Heart left ventricle (tissue), 16 donors: ENCODE data around the gene CD164. TPM values are rescaled to one million over a fixed set of nuclear protein-coding genes. Genes with fewer than 3 reads are reported as not detected.

Experiments used
- ATAC-seq, 4 donors: fragments of 200-7000 bp; cut with Tn5 transposase; one replicate each; pipeline ENCODE4 v1.9.1; 2020 to 2022; ENCODE audit warnings: moderate library complexity in 4 of 4, mild to moderate bottlenecking in 3 of 4, moderate number of reproducible peaks in 1 of 4
- DNase-seq, 5 donors: peaks; one replicate each; pipeline ENCODE4 v3.0.0-alpha.2; 2020
- H3K27ac ChIP-seq, 12 donors: fragments of 200-600 bp; sonication (generic) in 4 of 12; one replicate each; pipeline versions ENCODE4 v1.5.0 to v1.8.0; 2016 to 2022; ENCODE audit warnings: mild to moderate bottlenecking in 2 of 12
- H3K27me3 ChIP-seq, 9 donors: fragments of 200-600 bp; sonication (generic) in 2 of 9; one replicate each; pipeline versions ENCODE4 v1.5.1 to v1.8.0; 2016 to 2022; ENCODE audit warnings: mild to moderate bottlenecking in 3 of 9
- H3K36me3 ChIP-seq, 9 donors: fragments of 200-600 bp; sonication (generic) in 2 of 9; one replicate each; pipeline versions ENCODE4 v1.5.0 to v1.8.0; 2018 to 2022; ENCODE audit warnings: mild to moderate bottlenecking in 2 of 9
- H3K4me1 ChIP-seq, 12 donors: fragments of 200-600 bp; sonication (generic) in 4 of 12; one replicate each; pipeline versions ENCODE4 v1.5.0 to v1.8.0; 2016 to 2022; ENCODE audit warnings: mild to moderate bottlenecking in 3 of 12
- H3K4me3 ChIP-seq, 12 donors: fragments of 200-600 bp; sonication (generic) in 4 of 12; one replicate each; pipeline versions ENCODE4 v1.5.0 to v1.8.0; 2017 to 2022; ENCODE audit warnings: mild to moderate bottlenecking in 9 of 12, moderate library complexity in 4 of 12
- H3K9me3 ChIP-seq, 12 donors: fragments of 200-600 bp; sonication (generic) in 4 of 12; one replicate each; pipeline versions ENCODE4 v1.5.0 to v1.8.0; 2016 to 2022; ENCODE audit warnings: mild to moderate bottlenecking in 1 of 12
- POLR2A ChIP-seq, 2 donors: fragments of 450-650 bp; IDR thresholded peaks; one replicate each; pipeline ENCODE4 v1.6.1; 2017; ENCODE audit warnings: antibody characterized with exemption in 2 of 2, mild to moderate bottlenecking in 2 of 2, moderate library complexity in 2 of 2
- WGBS, 4 donors: extraction: QIAGEN DNeasy Blood & Tissue Kit in 2 of 4; methylation state at CpG; one replicate each; pipeline versions ENCODE4 v1.1.5 to v1.1.7; 2013 to 2018; 5-methylcytosine and 5-hydroxymethylcytosine counted together
- intact Hi-C, 10 donors: fragments of 100-400 bp; cut with DNase I; formaldehyde crosslinking; loops; one replicate each; pipeline versions ENCODE4 v1.11.1 to v1.14.2; 2022
- polyA plus RNA-seq, 2 donors: library from polyadenylated mRNA; stranded (reverse); fragments of 200-250 nt; gene quantifications; one replicate each; pipeline ENCODE4 v1.2.3, GENCODE V29; 2013
- total RNA-seq, 9 donors: library from RNA; depleted of rRNA in 2 of 9; stranded (reverse); fragments of >200 nt in 2 of 9; fragmentation: NEBNext Ultra II Directional in 3 of 9; extraction: Animal tissue kit (Norgen Biotek cat#: 25700) in 3 of 9; gene quantifications; one replicate each; pipeline versions ENCODE4 v1.1.0 to v1.2.4, GENCODE V29; 2016 to 2023
- TF ChIP-seq, protein P1 (sequence below), 12 donors: fragments of 200-600 bp; sonication (generic) in 4 of 12; IDR thresholded peaks; one replicate each; pipeline versions ENCODE4 v1.5.0 to v1.8.0; 2018 to 2022; ENCODE audit warnings: antibody characterized with exemption in 12 of 12, mild to moderate bottlenecking in 5 of 12
- donor health status: ischemic (EF 13 %, LVEDD 7.1; RV severe dilation, severe dysfunction).
- donor health status: healthy with polysubstance abuse.
- donor health status: DM: no; HTN: yes; CAD: no.
- donor health status: DM: no; HTN: no; CAD: no.
- donor health status: ischemic (EF 25% LVEDD 6.9; RV normal size, moderate dysfunction).
- donor health status: ischemic (EF 25% LVEDD 5.7; RV mildly dilated, moderate dysfunction).
- donor health status: healthy.
- donor health status: DM: yes; HTN: yes; CAD: no.
- donor health status: ischemic (EF 35%, LVEDD 5.7; RV mildly dilated, moderate dysfunction).
- donor health status: nonischemic (EF 11% LVEDD 7.7; RV severe dilation, severe dysfunction).
- donor health status: DM: yes; HTN: yes; CAD: no.
- donor health status: PGD.
- donor health status: ischemic (EF 29% LVEDD 5.4; RV normal size, mild dysfunction).
- donor health status: nonischemic (EF 23%, LVEDD 6.1; RV moderate dilation, normal function).

Gene CD164
- total and polyA plus RNA-seq, 11 donors: 77.1 to 213 (median 119) TPM

GRCh38 chr6:109320072-109320471, 62.2 kb downstream of the CD164 start:
- intact Hi-C loops: no loop called here
- H3K27ac ChIP-seq: no peak overlapping the region
- no peak overlapping the region for H3K4me3 ChIP-seq
- H3K4me1 ChIP-seq: peaks cover 0 to 24% (median 0%) of the 10 kb centered on the region in 12 donors
- TF ChIP-seq, protein P1, sequence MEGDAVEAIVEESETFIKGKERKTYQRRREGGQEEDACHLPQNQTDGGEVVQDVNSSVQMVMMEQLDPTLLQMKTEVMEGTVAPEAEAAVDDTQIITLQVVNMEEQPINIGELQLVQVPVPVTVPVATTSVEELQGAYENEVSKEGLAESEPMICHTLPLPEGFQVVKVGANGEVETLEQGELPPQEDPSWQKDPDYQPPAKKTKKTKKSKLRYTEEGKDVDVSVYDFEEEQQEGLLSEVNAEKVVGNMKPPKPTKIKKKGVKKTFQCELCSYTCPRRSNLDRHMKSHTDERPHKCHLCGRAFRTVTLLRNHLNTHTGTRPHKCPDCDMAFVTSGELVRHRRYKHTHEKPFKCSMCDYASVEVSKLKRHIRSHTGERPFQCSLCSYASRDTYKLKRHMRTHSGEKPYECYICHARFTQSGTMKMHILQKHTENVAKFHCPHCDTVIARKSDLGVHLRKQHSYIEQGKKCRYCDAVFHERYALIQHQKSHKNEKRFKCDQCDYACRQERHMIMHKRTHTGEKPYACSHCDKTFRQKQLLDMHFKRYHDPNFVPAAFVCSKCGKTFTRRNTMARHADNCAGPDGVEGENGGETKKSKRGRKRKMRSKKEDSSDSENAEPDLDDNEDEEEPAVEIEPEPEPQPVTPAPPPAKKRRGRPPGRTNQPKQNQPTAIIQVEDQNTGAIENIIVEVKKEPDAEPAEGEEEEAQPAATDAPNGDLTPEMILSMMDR (IDR thresholded peaks at IDR 0.05): no peak
- TF ChIP-seq POLR2A (IDR thresholded peaks at IDR 0.05): no peak
- H3K36me3 ChIP-seq: no peaks in the 10 kb centered on the region
- ATAC-seq (no peak), DNase-seq (no peak)
- no peaks in the 10 kb centered on the region for H3K27me3 ChIP-seq
- WGBS, 4 donors: 78 to 81% (median 80%) methylated on average over 2 of the region's 2 CpGs
- H3K9me3 ChIP-seq: no peaks in the 10 kb centered on the region

DNA sequence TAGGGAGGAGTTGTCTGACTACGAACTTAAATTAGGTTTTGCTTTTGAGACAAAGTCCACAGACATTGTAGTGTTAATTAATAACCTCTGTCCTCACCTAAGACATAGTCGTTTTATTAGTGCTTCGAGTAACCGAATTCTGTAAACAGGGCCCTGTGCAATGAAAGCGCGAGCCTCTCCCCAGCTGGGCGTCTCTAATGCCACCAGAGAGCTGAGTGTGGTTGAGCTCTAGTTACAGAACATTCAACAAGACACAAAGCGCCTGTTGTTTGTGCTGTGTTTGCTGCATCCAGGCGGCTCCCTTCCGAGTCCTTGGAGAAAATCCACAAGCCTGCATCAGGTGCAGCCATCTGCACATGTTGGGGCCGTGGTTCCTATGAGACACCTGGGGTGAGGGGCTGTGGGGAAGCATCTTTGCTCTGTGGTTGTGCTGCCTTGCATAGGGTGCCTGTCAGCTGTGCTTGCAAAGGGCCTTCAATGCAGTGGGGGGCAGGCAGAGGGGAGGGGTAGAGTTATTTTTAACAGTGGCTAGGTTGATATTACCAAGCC, 63.9 kb downstream of the CD164 start:
- DNase-seq: no peak
- Histone ChIP-seq H3K36me3 (no peaks in the 10 kb centered on the region), H3K9me3 (no peaks in the 10 kb centered on the region), H3K4me1 (peaks cover 0 to 19% (median 0%) of the 10 kb centered on the region in 12 donors), H3K4me3 (no peak overlapping the region), H3K27ac (peak overlapping the region in 5 of 12 donors; percentile 47 to 55 (median 49)), H3K27me3 (no peaks in the 10 kb centered on the region)
- peak; percentile 53 to 83 (median 64) for ATAC-seq
- no peak for TF ChIP-seq POLR2A (IDR thresholded peaks at IDR 0.05)
- TF ChIP-seq, protein P1 (IDR thresholded peaks at IDR 0.05): no peak
- intact Hi-C loops: no loop called here
- WGBS, 4 donors: 48 to 70% (median 65%) methylated on average over 11 of the region's 11 CpGs

GRCh38 chr6:109316909-109317308, 65.4 kb downstream of the CD164 start:
- Histone ChIP-seq H3K27ac (no peak overlapping the region), H3K36me3 (no peaks in the 10 kb centered on the region), H3K4me3 (no peak overlapping the region), H3K4me1 (peaks cover 0 to 18% (median 0%) of the 10 kb centered on the region in 12 donors), H3K27me3 (no peaks in the 10 kb centered on the region), H3K9me3 (no peaks in the 10 kb centered on the region)
- no peak for TF ChIP-seq POLR2A (IDR thresholded peaks at IDR 0.05)
- TF ChIP-seq, protein P1 (IDR thresholded peaks at IDR 0.05): no peak
- DNase-seq: no peak
- no peak for ATAC-seq
- 92 to 97% (median 96%) methylated on average over 5 of the region's 5 CpGs for WGBS, 4 donors
- intact Hi-C loops: no loop called here

Other genes starting within 250 kb of the CD164 start
- gene PPIL6, start 58.2 kb upstream of the CD164 start, total RNA-seq: 1 to 10 TPM; 1.5 to 6.5 (median 3.4) TPM
- gene PPIL6, start 58.2 kb upstream of the CD164 start, polyA plus RNA-seq: 1 to 10 TPM in 1 of 2 donors, under 1 TPM in 1; 0.42 to 4.1 TPM
- gene SMPD2, start 58.3 kb upstream of the CD164 start, total RNA-seq: 1 to 10 TPM; 2.0 to 7.1 (median 4.1) TPM
- 1 to 10 TPM; 4.2 to 9.6 TPM for gene SMPD2, start 58.3 kb upstream of the CD164 start, polyA plus RNA-seq
- 10 to 100 TPM in 2 of 9 donors, 1 to 10 TPM in 7; 4.5 to 21.9 (median 5.5) TPM for gene MICAL1, start 73.3 kb upstream of the CD164 start, total RNA-seq
- 10 to 100 TPM in 1 of 2 donors, 1 to 10 TPM in 1; 8.4 to 10.2 TPM for gene MICAL1, start 73.3 kb upstream of the CD164 start, polyA plus RNA-seq
- 1 to 10 TPM; 2.4 to 4.8 (median 3.1) TPM for gene ZBTB24, start 100.8 kb upstream of the CD164 start, total RNA-seq
- 1 to 10 TPM; 1.9 to 2.1 TPM for gene ZBTB24, start 100.8 kb upstream of the CD164 start, polyA plus RNA-seq